GM10266 (cell line): Measurements from ENCODE around the gene HELZ.

Experiments used
- DNase-seq: peaks from one replicate; pipeline ENCODE4 v3.0.0; 2012; ENCODE audit errors: extremely low spot score
- TF ChIP-seq, protein P1 (sequence below): IDR thresholded peaks from 2 replicates; pipeline ENCODE4 v1.5.1; 2012; ENCODE audit warnings: mild to moderate bottlenecking, low read depth; ENCODE audit not compliant: control insufficient read depth, insufficient read depth; ENCODE audit errors: missing control alignments

The HELZ gene

DNA sequence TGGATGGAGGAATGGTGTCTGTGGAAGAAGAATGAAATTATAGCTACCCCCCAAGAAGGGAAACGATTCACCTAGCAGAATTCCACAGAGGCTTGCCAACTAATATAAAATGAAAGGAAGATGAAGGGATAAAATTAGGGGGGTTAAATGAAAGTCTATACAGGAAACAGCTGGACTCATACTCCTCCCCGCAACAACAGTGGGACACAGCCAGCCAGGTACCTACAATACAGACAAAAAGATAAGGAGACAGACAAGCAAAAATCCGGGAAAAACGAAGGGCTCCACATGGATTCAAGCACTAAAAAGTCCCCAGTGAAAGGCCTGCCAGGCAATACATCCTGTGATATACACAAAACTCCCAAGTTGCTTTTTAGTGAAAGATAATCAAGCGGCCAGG, 152.7 kb downstream of the HELZ start:
- DNase-seq, result no peak

DNA sequence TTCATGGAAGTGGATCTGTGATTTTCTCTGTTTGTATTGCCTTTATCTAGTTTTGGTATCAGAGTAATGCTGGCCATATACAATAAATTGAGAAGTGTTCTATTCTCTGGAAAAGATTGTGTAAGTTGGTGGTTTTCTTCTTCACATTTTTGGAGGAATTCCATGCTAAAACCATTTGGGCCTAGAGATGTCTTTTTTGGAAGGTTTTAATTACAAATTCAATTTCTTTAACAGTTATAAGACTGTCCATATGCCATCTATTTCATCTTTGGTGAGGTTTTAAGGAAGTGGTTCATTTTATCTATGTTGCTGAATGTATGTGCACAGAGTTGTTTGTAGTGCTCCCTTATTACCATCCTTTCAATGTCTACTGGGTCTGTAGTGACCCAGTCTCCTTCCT, 154.7 kb downstream of the HELZ start:
- TF ChIP-seq, protein P1, sequence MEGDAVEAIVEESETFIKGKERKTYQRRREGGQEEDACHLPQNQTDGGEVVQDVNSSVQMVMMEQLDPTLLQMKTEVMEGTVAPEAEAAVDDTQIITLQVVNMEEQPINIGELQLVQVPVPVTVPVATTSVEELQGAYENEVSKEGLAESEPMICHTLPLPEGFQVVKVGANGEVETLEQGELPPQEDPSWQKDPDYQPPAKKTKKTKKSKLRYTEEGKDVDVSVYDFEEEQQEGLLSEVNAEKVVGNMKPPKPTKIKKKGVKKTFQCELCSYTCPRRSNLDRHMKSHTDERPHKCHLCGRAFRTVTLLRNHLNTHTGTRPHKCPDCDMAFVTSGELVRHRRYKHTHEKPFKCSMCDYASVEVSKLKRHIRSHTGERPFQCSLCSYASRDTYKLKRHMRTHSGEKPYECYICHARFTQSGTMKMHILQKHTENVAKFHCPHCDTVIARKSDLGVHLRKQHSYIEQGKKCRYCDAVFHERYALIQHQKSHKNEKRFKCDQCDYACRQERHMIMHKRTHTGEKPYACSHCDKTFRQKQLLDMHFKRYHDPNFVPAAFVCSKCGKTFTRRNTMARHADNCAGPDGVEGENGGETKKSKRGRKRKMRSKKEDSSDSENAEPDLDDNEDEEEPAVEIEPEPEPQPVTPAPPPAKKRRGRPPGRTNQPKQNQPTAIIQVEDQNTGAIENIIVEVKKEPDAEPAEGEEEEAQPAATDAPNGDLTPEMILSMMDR, result no peak
- DNase-seq, result no peak

More for the DNA sequence above, 152.7 kb downstream of the HELZ start:
- TF ChIP-seq, protein P1, result no peak

DNA sequence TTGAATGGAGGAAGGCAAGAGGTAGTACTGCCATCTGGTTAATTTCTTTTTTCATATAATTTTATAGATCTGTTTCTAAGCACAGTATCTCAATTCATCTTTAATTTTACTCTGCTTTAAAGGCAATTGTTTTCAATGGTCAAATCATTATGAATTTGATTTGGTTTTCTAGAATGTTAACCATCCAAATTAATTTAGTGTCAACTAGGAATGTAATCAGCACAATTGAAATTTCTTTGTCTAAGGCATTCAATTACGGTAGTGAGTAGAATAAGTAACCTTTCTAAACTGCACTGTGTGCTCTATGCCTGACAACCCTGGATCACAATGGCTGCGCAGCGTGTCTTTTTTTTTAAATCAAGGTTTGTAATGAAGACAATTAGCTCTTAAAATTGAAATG, 156.4 kb downstream of the HELZ start:
- TF ChIP-seq, protein P1, result no peak
- DNase-seq, result no peak

DNA sequence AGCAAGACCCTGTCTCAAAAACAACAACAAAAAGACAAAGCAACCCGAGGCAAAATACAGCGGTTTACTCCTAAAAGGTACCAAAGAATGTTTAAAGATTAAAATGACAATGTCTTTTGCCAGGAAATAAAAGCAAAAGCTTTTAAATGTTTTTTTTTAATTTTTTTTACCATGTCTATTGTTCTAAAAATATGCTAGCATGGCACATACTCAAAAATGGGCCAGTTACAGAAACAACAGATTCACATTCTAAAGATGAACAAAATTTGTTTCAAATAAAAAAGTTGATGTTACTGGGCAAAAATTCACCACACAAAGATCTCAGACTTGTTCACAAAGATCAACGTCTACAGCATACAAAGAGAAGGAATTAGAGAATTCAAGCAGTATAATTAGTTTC, 159.6 kb downstream of the HELZ start:
- TF ChIP-seq, protein P1, result no peak
- DNase-seq, result no peak

DNA sequence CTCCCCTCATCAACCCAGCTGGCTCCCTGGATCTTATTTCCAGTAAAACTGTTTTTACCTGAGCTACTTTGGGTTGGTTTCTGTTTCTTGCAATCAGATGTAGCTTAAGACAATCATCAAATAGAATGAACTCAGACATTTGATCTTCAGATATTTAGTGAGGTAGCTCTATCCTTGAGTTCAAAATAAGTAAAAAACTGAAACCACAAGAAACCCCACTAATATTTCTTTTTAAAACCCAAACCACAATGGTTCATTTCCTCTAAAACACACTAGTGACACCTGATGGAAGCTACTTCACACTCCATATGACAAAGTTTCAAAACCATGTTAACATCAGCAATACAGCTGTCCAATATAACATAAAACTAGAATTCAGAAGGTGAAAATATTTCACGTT, 162.9 kb downstream of the HELZ start:
- DNase-seq, result peak; percentile 54
- TF ChIP-seq, protein P1, result peak; percentile 48

DNA sequence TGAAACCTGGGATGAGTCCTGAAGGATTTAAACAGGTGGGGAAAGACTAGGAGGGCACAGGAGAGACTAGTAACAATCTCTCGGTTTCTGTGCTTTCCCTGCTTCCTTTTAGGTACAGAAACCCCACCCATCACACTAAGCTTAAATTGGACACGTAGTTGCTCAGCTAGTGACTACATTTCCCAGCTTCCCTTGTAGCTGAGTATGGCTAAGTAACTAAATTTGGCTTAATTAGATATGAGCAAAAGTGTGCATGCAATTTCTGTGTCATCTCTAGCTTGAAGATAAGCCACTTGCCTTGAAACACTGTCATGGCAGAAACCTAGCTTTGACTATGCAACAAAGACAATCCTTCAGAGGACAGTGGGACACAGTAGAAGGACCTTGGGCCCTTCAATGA, 164.2 kb downstream of the HELZ start:
- TF ChIP-seq, protein P1, result no peak
- no peak for DNase-seq

DNA sequence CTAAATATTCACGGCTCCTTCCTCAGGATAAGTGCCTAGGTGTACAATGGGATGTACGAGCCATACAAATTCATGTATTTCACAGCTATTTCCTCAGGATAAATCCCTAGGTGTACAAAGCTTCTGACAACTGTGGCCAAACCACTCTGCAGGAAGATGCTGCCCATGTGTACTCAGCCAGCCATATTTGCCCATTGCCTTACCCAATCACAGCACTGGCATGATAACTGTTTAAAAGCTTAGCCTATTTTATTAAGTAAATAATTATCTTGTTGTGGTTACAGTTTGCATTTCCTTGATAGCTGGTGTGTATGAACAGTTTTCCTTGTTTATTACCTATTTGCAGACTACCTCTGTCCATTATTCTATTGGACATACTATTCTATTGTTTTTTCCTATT, 165.5 kb downstream of the HELZ start:
- TF ChIP-seq, protein P1, result no peak

More for the DNA sequence above, 165.5 kb downstream of the HELZ start:
- no peak for DNase-seq
